ENCODE measurements around the gene PPIL1.

DNA sequence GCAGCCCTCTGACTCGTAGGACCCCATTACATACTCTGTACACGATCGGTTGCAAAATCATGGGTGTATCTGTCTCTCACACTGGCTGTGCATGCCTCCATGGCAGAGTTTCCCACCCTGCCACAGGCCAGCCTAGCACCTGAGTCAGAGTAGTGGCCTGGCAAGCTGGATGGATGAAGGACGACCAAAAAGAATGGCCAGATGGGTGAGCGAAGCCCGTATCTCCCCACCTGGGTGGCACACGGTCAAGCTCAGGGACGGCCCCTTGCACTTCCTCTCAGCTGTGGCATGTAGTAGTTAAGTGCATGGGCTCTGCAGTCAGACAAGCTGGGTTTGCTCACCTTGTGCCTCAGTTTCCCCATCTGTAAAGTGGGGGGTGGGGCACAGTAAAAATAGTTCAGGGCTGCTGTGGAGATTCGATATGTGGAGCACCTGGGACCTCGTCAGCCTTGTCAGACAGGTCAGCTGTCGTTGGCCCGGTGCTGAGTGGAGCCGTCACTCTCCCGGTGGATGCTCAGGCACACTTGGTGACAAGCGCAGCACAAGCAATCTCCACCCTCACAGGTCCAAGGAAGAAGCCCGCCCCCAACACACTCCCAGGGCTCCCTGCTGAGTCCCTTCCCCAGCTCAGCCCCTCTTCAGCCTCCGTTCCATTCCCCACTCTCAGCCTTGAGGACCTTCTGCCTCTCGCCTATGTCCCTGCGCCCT is 47.9 kb downstream of the PPIL1 start:
- TF ChIP-seq POLR2A (IDR thresholded peaks at IDR 0.05) (no peak), EP300 (IDR thresholded peaks at IDR 0.05) (no peak)
